PC-9 (cell line): ENCODE data around the gene SERAC1.

Experiments
- EZH2 ChIP-seq: fragments of 200-600 bp; sonication (generic); IDR thresholded peaks from 2 replicates; pipeline ENCODE4 v1.8.0; 2017; ENCODE audit warnings: antibody characterized with exemption, low read depth
- TF ChIP-seq, protein P1 (sequence below): fragments of 200-600 bp; sonication (generic); conservative IDR thresholded peaks from 2 replicates; pipeline ENCODE4 v1.6.1; 2017; ENCODE audit warnings: mixed run types, antibody characterized with exemption, mild to moderate bottlenecking, moderate library complexity

DNA sequence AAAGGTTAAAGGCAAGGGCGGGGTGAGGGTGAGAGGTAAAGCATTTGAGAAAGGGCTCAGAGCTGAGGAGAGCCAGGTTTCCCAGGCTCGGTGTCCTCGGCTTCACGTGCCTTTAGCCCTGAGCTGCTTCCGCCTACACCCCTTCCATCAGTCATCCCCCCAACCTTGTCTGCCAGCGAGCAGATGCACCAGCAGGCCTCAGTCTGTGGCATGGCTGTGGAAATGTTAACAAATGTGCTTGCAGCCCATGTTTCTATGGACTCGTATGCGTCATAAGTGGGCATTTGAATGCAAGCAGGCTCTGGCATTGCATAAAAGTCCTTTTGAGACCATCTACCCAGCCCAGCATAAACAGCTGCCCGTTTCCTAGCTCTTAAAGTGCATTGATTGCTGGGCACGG lies 97.5 kb downstream of the SERAC1 start:
- TF ChIP-seq, protein P1, sequence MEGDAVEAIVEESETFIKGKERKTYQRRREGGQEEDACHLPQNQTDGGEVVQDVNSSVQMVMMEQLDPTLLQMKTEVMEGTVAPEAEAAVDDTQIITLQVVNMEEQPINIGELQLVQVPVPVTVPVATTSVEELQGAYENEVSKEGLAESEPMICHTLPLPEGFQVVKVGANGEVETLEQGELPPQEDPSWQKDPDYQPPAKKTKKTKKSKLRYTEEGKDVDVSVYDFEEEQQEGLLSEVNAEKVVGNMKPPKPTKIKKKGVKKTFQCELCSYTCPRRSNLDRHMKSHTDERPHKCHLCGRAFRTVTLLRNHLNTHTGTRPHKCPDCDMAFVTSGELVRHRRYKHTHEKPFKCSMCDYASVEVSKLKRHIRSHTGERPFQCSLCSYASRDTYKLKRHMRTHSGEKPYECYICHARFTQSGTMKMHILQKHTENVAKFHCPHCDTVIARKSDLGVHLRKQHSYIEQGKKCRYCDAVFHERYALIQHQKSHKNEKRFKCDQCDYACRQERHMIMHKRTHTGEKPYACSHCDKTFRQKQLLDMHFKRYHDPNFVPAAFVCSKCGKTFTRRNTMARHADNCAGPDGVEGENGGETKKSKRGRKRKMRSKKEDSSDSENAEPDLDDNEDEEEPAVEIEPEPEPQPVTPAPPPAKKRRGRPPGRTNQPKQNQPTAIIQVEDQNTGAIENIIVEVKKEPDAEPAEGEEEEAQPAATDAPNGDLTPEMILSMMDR = no peak
- TF ChIP-seq EZH2 = no peak
